EL (cell line): Measurements from ENCODE around the gene TRAF3IP1.
"Not testable (repeated sequence)": the region's sequence is repeated elsewhere in the genome, so short reads cannot be mapped to it uniquely, and the experiment has no call there.

Source experiments
- DNase-seq: peaks from one replicate; pipeline ENCODE4 v3.0.0-alpha.2; 2016

TRAF3IP1 gene

GRCh38 chr2:238288650-238289573 is 31.4 kb upstream of the TRAF3IP1 start:
- peak; percentile 98 for DNase-seq

GRCh38 chr2:238289574-238289973 is 30.7 kb upstream of the TRAF3IP1 start:
- DNase-seq = no peak

- no peak for DNase-seq
Measured at GRCh38 chr2:238290091-238290509, 30.2 kb upstream of the TRAF3IP1 start.

- no peak for DNase-seq
Measured at GRCh38 chr2:238290715-238291549, 29.4 kb upstream of the TRAF3IP1 start.

- DNase-seq = no peak
Measured at GRCh38 chr2:238291550-238292281, 28.6 kb upstream of the TRAF3IP1 start.

GRCh38 chr2:238294046-238294392 is 26.3 kb upstream of the TRAF3IP1 start:
- DNase-seq = no peak

GRCh38 chr2:238294393-238295143 is 25.8 kb upstream of the TRAF3IP1 start:
- DNase-seq = no peak

- DNase-seq = no peak
Measured at GRCh38 chr2:238295144-238296112, 24.9 kb upstream of the TRAF3IP1 start.

- no peak for DNase-seq
Measured at GRCh38 chr2:238296638-238297457, 23.5 kb upstream of the TRAF3IP1 start.

GRCh38 chr2:238299803-238300202 is 20.5 kb upstream of the TRAF3IP1 start:
- DNase-seq = no peak

- no peak for DNase-seq
Measured at GRCh38 chr2:238302087-238302486, 18.2 kb upstream of the TRAF3IP1 start.

GRCh38 chr2:238302751-238303150 is 17.6 kb upstream of the TRAF3IP1 start:
- DNase-seq = no peak

- DNase-seq = no peak
Measured at GRCh38 chr2:238304116-238304515, 16.2 kb upstream of the TRAF3IP1 start.

GRCh38 chr2:238305092-238305862 is 15.0 kb upstream of the TRAF3IP1 start:
- DNase-seq = no peak

GRCh38 chr2:238305965-238306671 is 14.2 kb upstream of the TRAF3IP1 start:
- DNase-seq = no peak

- DNase-seq = no peak
Measured at GRCh38 chr2:238306672-238306998, 13.7 kb upstream of the TRAF3IP1 start.

GRCh38 chr2:238308177-238308576 is 12.1 kb upstream of the TRAF3IP1 start:
- DNase-seq = no peak

GRCh38 chr2:238310721-238311120 is 9.6 kb upstream of the TRAF3IP1 start:
- not testable (repeated sequence) for DNase-seq
